WERI-Rb-1 (cell line): ENCODE results near the gene PAN3.

Experiments
- DNase-seq: peaks from one replicate; pipeline ENCODE4 v3.0.0-alpha.2; 2020
- H3K27ac ChIP-seq: fragments of 250-450 bp; sonication (Bioruptor Pico); 2 replicates; pipeline ENCODE4 v1.5.1; 2020; ENCODE audit warnings: mild to moderate bottlenecking, moderate library complexity
- H3K27me3 ChIP-seq: fragments of 250-450 bp; sonication (Bioruptor Pico); 2 replicates; pipeline ENCODE4 v1.5.1; 2021; ENCODE audit warnings: mild to moderate bottlenecking, low read depth, moderate library complexity; ENCODE audit not compliant: insufficient read depth, severe bottlenecking
- H3K36me3 ChIP-seq: fragments of 250-450 bp; sonication (Bioruptor Pico); 2 replicates; pipeline ENCODE4 v1.5.1; 2020; ENCODE audit warnings: mild to moderate bottlenecking, moderate library complexity
- H3K4me3 ChIP-seq: 2 replicates; pipeline ENCODE4 v1.5.1; 2011; ENCODE audit warnings: low read depth, mild to moderate bottlenecking, control low read depth, low read length
- H3K9me3 ChIP-seq: fragments of 250-450 bp; sonication (Bioruptor Pico); 2 replicates; pipeline ENCODE4 v1.5.1; 2021; ENCODE audit warnings: mild to moderate bottlenecking, moderate library complexity; ENCODE audit not compliant: severe bottlenecking
- TF ChIP-seq, protein P1 (sequence below): IDR thresholded peaks from 2 replicates; pipeline ENCODE4 v1.5.1; 2011; ENCODE audit warnings: low read depth, mild to moderate bottlenecking, control low read depth, inconsistent platforms, low read length

Gene PAN3

DNA sequence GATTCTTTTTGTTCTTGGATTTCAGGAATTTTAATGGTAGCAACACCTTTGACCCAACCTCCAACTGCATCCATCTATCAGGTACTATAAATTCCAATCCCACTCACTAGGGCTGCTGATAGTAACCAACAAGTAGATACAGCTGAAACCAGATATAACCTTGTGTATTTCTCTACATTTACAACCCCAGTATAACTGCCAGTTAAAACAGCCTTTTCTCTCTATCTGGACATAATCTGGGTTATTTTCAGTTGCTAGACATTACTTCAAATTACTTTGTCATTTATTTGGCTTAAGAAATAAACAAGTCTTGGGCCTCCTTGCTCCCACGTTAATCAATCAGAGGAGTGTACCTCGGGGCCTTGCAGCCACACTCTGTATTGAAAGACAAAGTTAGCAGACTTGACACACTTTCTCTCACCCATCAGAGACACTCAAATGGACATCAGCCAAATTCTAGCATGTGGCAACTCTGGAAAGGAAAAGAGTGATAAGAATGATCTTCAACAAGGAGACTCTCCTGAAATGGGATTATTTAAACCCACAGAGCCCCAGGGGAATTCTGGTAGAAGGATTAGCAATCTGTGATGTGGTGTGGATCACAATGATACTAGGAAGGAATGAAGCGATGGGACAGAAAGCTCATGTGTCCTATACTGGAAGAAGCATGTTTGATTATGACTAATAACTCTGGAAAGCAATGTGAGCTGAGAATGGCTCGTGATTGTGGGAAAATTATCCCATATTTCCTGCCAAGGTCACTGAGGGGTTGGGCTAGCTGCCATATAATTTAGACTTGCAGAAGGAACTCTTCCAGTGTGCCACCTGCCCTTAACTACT, 199.0 kb downstream of the PAN3 start:
- no peaks in the 10 kb centered on the region for H3K9me3 ChIP-seq
- no peak overlapping the region for H3K4me3 ChIP-seq
- H3K27me3 ChIP-seq, result no peaks in the 10 kb centered on the region
- H3K27ac ChIP-seq, result no peak overlapping the region
- no peaks in the 10 kb centered on the region for H3K36me3 ChIP-seq
- TF ChIP-seq, protein P1, sequence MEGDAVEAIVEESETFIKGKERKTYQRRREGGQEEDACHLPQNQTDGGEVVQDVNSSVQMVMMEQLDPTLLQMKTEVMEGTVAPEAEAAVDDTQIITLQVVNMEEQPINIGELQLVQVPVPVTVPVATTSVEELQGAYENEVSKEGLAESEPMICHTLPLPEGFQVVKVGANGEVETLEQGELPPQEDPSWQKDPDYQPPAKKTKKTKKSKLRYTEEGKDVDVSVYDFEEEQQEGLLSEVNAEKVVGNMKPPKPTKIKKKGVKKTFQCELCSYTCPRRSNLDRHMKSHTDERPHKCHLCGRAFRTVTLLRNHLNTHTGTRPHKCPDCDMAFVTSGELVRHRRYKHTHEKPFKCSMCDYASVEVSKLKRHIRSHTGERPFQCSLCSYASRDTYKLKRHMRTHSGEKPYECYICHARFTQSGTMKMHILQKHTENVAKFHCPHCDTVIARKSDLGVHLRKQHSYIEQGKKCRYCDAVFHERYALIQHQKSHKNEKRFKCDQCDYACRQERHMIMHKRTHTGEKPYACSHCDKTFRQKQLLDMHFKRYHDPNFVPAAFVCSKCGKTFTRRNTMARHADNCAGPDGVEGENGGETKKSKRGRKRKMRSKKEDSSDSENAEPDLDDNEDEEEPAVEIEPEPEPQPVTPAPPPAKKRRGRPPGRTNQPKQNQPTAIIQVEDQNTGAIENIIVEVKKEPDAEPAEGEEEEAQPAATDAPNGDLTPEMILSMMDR, result no peak
- no peak for DNase-seq

DNA sequence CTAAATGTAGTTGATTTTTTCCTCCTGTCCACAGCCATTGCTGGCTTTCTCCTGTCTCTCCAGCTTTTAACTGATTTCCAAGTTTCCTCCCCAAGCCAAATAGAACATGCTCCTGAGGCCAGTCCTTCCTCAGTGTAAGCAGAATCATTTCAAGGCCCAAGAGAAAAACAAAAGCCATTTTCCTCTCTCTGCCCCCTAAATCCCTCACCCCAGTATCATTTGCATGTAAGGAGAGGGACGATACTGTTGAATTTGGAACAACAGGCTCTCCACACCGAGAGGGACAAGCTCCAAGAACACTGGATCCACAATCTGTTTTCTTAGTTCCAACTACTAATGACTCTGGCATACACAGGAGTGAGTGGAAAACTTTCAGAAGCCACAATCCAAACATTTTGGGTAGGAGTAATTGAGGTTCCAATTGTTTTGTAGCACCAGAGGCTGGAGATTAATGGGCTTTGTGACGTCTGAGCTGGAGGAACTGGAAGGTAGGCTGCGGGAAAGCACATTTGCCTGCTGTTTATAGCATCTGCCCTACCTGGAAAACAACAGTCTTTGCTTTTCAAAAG, 199.7 kb downstream of the PAN3 start:
- Histone ChIP-seq H3K27ac (no peak overlapping the region), H3K36me3 (no peaks in the 10 kb centered on the region), H3K9me3 (no peaks in the 10 kb centered on the region), H3K27me3 (no peaks in the 10 kb centered on the region), H3K4me3 (no peak overlapping the region)
- no peak for DNase-seq
- TF ChIP-seq, protein P1, result no peak

DNA sequence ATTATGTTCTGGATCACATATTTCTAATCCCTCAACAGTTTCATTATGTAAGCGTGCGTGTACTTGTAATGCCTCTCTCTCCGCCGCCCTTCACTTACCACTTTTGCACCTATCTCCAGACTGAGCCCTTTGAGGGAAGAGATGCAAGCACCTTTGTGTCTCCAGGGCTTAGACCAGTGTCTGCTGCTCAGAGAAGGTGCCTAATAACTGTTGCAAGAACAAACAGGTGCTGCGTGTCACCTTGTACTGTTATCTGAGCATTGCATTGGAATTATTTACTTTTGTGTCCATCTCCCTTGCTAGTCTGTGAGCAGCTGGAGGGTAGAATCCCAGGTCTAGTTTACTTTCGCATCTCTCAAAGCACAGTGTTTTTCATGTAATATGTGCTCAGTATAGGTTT, 200.4 kb downstream of the PAN3 start:
- no peak for DNase-seq
- H3K27me3 ChIP-seq, result no peaks in the 10 kb centered on the region
- H3K27ac ChIP-seq, result no peak overlapping the region
- no peak overlapping the region for H3K4me3 ChIP-seq
- TF ChIP-seq, protein P1, result no peak
- H3K9me3 ChIP-seq, result no peaks in the 10 kb centered on the region
- no peaks in the 10 kb centered on the region for H3K36me3 ChIP-seq

GRCh38 chr13:28339419-28339818, 201.1 kb downstream of the PAN3 start:
- Histone ChIP-seq H3K4me3 (no peak overlapping the region), H3K36me3 (no peaks in the 10 kb centered on the region), H3K27ac (no peak overlapping the region), H3K27me3 (no peaks in the 10 kb centered on the region), H3K9me3 (no peaks in the 10 kb centered on the region)
- TF ChIP-seq, protein P1, result no peak
- no peak for DNase-seq

DNA sequence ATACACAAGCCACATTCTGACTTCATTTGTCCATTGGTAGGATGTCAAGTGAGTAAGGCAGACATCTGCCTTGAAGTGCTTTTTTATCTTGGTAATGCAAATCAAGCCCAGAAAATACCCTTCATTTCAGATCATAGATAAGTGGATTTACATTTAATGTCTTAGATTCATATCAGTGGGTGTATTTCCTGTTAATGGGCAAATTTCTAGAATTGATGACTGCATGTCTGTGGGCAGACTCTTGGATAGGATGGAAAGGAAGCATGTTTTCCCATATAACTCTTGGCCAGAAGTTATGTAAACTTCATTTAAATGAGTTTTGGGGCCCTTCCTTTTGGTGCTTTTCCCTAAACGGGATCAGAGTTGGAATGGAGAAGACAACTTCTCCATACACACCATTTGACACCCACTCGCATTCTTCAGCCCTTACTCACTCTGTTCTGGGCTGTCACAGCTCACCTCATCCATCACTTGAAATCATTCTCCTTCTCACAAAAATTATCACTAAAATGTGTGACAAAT, 202.0 kb downstream of the PAN3 start:
- no peaks in the 10 kb centered on the region for H3K36me3 ChIP-seq
- no peak overlapping the region for H3K4me3 ChIP-seq
- TF ChIP-seq, protein P1, result no peak
- no peak overlapping the region for H3K27ac ChIP-seq
- no peaks in the 10 kb centered on the region for H3K9me3 ChIP-seq
- DNase-seq, result no peak
- H3K27me3 ChIP-seq, result no peaks in the 10 kb centered on the region
